HepG2 (cell line): ENCODE data around the gene NEGR1. TPM values are rescaled to one million over a fixed set of nuclear protein-coding genes. Genes with fewer than 3 reads are reported as not detected.
A peak's percentile ranks its signal among the peaks of the same experiment; 100 is the strongest.

Source experiments
- CENPX ChIP-seq: sonication (generic); formaldehyde crosslinking; IDR thresholded peaks from 2 replicates; pipeline ENCODE4 v1.9.0; 2021; ENCODE audit warnings: mild to moderate bottlenecking, missing genetic modification reagents, moderate library complexity
- DMAP1 ChIP-seq: IDR thresholded peaks from 2 replicates; pipeline ENCODE4 v1.6.1; 2016
- FOSL2 ChIP-seq: sonication (generic); formaldehyde crosslinking; IDR thresholded peaks from 2 replicates; pipeline ENCODE4 v1.4.0; 2020; ENCODE audit warnings: missing genetic modification reagents
- IKZF1 ChIP-seq: fragments of 450-650 bp; IDR thresholded peaks from 2 replicates; pipeline ENCODE4 v1.7.1; 2016
- MEIS2 ChIP-seq: sonication (generic); formaldehyde crosslinking; IDR thresholded peaks from 2 replicates; pipeline ENCODE4 v1.9.0; 2021; ENCODE audit warnings: mild to moderate bottlenecking, missing genetic modification reagents
- MTA1 ChIP-seq: sonication (generic); formaldehyde crosslinking; IDR thresholded peaks from 2 replicates; pipeline ENCODE4 v1.4.0; 2020; ENCODE audit warnings: missing genetic modification reagents, mild to moderate bottlenecking, borderline replicate concordance
- MTF2 ChIP-seq: sonication (generic); formaldehyde crosslinking; IDR thresholded peaks from 2 replicates; pipeline ENCODE4 v1.5.0; 2020; ENCODE audit warnings: missing genetic modification reagents, borderline replicate concordance
- RBFOX2 ChIP-seq: fragments of 200-400 bp; formaldehyde crosslinking; IDR thresholded peaks from 2 replicates; pipeline ENCODE4 v1.6.1; 2017; ENCODE audit warnings: low read depth, mild to moderate bottlenecking, low read length
- SMAD9 ChIP-seq: sonication (generic); formaldehyde crosslinking; IDR thresholded peaks from 2 replicates; pipeline ENCODE4 v1.5.1; 2020; ENCODE audit warnings: mild to moderate bottlenecking, missing genetic modification reagents
- SMC3 ChIP-seq: IDR thresholded peaks from 2 replicates; pipeline ENCODE4 v1.6.1; 2011; ENCODE audit warnings: low read length, improper control_type of control experiment
- ZNF274 ChIP-seq: sonication (generic); formaldehyde crosslinking; IDR thresholded peaks from 2 replicates; pipeline ENCODE4 v1.5.1; 2020; ENCODE audit warnings: mild to moderate bottlenecking, missing genetic modification reagents
- ZNF292 ChIP-seq: sonication (generic); formaldehyde crosslinking; IDR thresholded peaks from 2 replicates; pipeline ENCODE4 v1.8.1; 2022; ENCODE audit warnings: mild to moderate bottlenecking, low read depth, missing genetic modification reagents, borderline replicate concordance
- ZNF713 ChIP-seq: sonication (generic); formaldehyde crosslinking; IDR thresholded peaks from 2 replicates; pipeline ENCODE4 v1.4.0; 2020; ENCODE audit warnings: mild to moderate bottlenecking, missing genetic modification reagents
- ZNF773 ChIP-seq: sonication (generic); formaldehyde crosslinking; IDR thresholded peaks from 2 replicates; pipeline ENCODE4 v1.4.0; 2020; ENCODE audit warnings: missing genetic modification reagents, borderline replicate concordance
- polyA plus RNA-seq, 8 experiments: library from polyadenylated mRNA; depleted of rRNA in 3 of 8; stranded (reverse) in 7 of 8; unstranded in 1 of 8; fragments of >200 nt; fragmentation: Illumina TruSeq in 4 of 8; extraction: Trizol in 4 of 8; gene quantifications; 2 replicates each; pipeline versions ENCODE4 v1.2.1 to v1.2.3, GENCODE V29; 2011 to 2016; ENCODE audit warnings: low read depth in 4 of 8, missing spikeins in 1 of 8, mixed read lengths in 1 of 8; ENCODE audit not compliant: insufficient read depth in 1 of 8
- total RNA-seq, 5 experiments: library from RNA; depleted of rRNA; stranded (reverse); fragments of >200 nt; fragmentation: Illumina TruSeq; extraction: Trizol; gene quantifications; 2 replicates each; pipeline ENCODE4 v1.2.3, GENCODE V29; 2016; ENCODE audit warnings: low read depth in 1 of 5
- TF ChIP-seq, protein P1 (sequence below): sonication (generic); formaldehyde crosslinking; conservative IDR thresholded peaks from 2 replicates; pipeline ENCODE4 v1.8.0; 2022; ENCODE audit warnings: missing genetic modification reagents
- TF ChIP-seq, protein P2 (sequence below): fragments of 450-650 bp; IDR thresholded peaks from 2 replicates; pipeline ENCODE4 v1.6.1; 2017; ENCODE audit warnings: mild to moderate bottlenecking
- TF ChIP-seq, protein P3 (sequence below): IDR thresholded peaks from 2 replicates; pipeline ENCODE4 v1.6.1; 2016; ENCODE audit warnings: low read depth, control low read depth
- TF ChIP-seq, protein P4 (sequence below): sonication (generic); formaldehyde crosslinking; IDR thresholded peaks from 2 replicates; pipeline ENCODE4 v1.4.0; 2020; ENCODE audit warnings: missing genetic modification reagents
- TF ChIP-seq, protein P5 (sequence below): sonication (generic); formaldehyde crosslinking; IDR thresholded peaks from 2 replicates; pipeline ENCODE4 v1.5.1; 2020; ENCODE audit warnings: mild to moderate bottlenecking, missing genetic modification reagents, moderate library complexity

Gene NEGR1
- total and polyA plus RNA-seq, 2 of the 13 experiments (the other 11 are each of a cell fraction or from before 2014, with no cell fraction given): not detected

DNA sequence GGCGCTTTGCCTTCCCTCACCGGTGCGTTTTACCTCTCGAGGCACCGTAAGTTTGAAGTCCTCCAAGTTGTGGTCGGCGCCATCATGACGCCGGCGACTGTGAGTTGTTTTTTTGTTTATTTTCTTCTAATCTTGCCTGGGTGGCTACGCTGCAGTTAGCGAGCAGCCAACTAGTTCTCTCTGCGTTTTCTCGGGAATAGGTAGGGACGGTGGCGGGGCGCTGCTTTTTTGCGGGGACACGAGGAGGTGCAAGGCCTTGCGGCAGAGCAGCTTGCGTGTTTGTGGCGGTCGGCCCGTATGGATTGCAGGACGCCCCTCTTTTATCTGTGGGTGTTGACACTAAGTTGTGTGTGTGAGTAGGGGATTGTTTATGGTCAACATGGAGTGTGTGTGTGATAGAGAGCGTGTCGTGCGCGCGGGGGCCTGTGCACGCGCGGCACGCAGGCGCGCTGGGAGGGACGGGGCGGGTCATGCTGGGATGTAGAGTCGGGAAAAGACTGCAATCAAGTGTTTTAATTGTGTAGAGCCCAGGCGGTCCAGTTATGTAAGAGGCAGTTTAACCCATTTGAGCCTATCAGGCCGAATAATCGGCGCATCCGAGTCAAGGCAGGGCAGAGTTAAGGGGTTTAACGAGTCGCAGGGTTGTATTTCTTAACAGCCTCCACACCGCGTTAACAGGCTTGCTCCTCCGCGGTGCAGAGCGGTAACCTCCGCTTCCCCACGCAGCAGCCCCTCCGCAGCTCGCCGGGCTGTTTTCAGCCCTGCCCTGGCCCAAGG lies 1.2 kb upstream of the NEGR1 start (continued):
- TF ChIP-seq, protein P1, sequence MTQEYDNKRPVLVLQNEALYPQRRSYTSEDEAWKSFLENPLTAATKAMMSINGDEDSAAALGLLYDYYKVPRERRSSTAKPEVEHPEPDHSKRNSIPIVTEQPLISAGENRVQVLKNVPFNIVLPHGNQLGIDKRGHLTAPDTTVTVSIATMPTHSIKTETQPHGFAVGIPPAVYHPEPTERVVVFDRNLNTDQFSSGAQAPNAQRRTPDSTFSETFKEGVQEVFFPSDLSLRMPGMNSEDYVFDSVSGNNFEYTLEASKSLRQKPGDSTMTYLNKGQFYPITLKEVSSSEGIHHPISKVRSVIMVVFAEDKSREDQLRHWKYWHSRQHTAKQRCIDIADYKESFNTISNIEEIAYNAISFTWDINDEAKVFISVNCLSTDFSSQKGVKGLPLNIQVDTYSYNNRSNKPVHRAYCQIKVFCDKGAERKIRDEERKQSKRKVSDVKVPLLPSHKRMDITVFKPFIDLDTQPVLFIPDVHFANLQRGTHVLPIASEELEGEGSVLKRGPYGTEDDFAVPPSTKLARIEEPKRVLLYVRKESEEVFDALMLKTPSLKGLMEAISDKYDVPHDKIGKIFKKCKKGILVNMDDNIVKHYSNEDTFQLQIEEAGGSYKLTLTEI: no peak
- TF ChIP-seq, protein P2, sequence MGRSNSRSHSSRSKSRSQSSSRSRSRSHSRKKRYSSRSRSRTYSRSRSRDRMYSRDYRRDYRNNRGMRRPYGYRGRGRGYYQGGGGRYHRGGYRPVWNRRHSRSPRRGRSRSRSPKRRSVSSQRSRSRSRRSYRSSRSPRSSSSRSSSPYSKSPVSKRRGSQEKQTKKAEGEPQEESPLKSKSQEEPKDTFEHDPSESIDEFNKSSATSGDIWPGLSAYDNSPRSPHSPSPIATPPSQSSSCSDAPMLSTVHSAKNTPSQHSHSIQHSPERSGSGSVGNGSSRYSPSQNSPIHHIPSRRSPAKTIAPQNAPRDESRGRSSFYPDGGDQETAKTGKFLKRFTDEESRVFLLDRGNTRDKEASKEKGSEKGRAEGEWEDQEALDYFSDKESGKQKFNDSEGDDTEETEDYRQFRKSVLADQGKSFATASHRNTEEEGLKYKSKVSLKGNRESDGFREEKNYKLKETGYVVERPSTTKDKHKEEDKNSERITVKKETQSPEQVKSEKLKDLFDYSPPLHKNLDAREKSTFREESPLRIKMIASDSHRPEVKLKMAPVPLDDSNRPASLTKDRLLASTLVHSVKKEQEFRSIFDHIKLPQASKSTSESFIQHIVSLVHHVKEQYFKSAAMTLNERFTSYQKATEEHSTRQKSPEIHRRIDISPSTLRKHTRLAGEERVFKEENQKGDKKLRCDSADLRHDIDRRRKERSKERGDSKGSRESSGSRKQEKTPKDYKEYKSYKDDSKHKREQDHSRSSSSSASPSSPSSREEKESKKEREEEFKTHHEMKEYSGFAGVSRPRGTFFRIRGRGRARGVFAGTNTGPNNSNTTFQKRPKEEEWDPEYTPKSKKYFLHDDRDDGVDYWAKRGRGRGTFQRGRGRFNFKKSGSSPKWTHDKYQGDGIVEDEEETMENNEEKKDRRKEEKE: no peak
- TF ChIP-seq MTA1 (CRISPR knock-in tag) (no peak), MTF2 (CRISPR knock-in tag) (no peak), ZNF274 (CRISPR knock-in tag) (no peak), ZNF292 (no peak), IKZF1 (no peak), ZNF773 (no peak), MEIS2 (CRISPR knock-in tag) (no peak), FOSL2 (CRISPR knock-in tag) (no peak), DMAP1 (CRISPR knock-in tag) (peak; percentile 42), RBFOX2 (0 out of 2 replicates have a peak, but pooled peaks have one; percentile 21), SMAD9 (CRISPR knock-in tag) (no peak), ZNF713 (CRISPR knock-in tag) (no peak), CENPX (CRISPR knock-in tag) (no peak), SMC3 (no peak)
- TF ChIP-seq, protein P3, sequence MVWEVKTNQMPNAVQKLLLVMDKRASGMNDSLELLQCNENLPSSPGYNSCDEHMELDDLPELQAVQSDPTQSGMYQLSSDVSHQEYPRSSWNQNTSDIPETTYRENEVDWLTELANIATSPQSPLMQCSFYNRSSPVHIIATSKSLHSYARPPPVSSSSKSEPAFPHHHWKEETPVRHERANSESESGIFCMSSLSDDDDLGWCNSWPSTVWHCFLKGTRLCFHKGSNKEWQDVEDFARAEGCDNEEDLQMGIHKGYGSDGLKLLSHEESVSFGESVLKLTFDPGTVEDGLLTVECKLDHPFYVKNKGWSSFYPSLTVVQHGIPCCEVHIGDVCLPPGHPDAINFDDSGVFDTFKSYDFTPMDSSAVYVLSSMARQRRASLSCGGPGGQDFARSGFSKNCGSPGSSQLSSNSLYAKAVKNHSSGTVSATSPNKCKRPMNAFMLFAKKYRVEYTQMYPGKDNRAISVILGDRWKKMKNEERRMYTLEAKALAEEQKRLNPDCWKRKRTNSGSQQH (CRISPR knock-in tag): no peak
- TF ChIP-seq, protein P4, sequence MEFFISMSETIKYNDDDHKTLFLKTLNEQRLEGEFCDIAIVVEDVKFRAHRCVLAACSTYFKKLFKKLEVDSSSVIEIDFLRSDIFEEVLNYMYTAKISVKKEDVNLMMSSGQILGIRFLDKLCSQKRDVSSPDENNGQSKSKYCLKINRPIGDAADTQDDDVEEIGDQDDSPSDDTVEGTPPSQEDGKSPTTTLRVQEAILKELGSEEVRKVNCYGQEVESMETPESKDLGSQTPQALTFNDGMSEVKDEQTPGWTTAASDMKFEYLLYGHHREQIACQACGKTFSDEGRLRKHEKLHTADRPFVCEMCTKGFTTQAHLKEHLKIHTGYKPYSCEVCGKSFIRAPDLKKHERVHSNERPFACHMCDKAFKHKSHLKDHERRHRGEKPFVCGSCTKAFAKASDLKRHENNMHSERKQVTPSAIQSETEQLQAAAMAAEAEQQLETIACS: peak; percentile 53
- TF ChIP-seq, protein P5, sequence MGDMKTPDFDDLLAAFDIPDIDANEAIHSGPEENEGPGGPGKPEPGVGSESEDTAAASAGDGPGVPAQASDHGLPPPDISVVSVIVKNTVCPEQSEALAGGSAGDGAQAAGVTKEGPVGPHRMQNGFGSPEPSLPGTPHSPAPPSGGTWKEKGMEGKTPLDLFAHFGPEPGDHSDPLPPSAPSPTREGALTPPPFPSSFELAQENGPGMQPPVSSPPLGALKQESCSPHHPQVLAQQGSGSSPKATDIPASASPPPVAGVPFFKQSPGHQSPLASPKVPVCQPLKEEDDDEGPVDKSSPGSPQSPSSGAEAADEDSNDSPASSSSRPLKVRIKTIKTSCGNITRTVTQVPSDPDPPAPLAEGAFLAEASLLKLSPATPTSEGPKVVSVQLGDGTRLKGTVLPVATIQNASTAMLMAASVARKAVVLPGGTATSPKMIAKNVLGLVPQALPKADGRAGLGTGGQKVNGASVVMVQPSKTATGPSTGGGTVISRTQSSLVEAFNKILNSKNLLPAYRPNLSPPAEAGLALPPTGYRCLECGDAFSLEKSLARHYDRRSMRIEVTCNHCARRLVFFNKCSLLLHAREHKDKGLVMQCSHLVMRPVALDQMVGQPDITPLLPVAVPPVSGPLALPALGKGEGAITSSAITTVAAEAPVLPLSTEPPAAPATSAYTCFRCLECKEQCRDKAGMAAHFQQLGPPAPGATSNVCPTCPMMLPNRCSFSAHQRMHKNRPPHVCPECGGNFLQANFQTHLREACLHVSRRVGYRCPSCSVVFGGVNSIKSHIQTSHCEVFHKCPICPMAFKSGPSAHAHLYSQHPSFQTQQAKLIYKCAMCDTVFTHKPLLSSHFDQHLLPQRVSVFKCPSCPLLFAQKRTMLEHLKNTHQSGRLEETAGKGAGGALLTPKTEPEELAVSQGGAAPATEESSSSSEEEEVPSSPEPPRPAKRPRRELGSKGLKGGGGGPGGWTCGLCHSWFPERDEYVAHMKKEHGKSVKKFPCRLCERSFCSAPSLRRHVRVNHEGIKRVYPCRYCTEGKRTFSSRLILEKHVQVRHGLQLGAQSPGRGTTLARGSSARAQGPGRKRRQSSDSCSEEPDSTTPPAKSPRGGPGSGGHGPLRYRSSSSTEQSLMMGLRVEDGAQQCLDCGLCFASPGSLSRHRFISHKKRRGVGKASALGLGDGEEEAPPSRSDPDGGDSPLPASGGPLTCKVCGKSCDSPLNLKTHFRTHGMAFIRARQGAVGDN (CRISPR knock-in tag): peak; percentile 72
